ENCODE measurements around the gene ADAMTS2. TPM values are rescaled to one million over a fixed set of nuclear protein-coding genes. Genes with fewer than 3 reads are reported as not detected.

Gene ADAMTS2
- total RNA-seq, 4 donors from 2014 or later = 2.3 to 10.6 (median 3.0) TPM

GRCh38 chr5:179176166-179176565, 169.1 kb downstream of the ADAMTS2 start:
- TF ChIP-seq POLR2A (IDR thresholded peaks at IDR 0.05) (no peak), CTCF (IDR thresholded peaks at IDR 0.05) (no peak)
- intact Hi-C loops (cut with DNase I; ENCODE audit: low total_unique reads) = no loop called here
- WGBS, 2 donors = 78 to 91% methylated on average over 7 of the region's 7 CpGs
- DNase-seq (ENCODE audit: low spot score in 2 of 2) = no peak
- no peak overlapping the region for H3K4me3 ChIP-seq (ENCODE audit: low read depth, poor library complexity, severe bottlenecking)

GRCh38 chr5:179171816-179172745, 173.2 kb downstream of the ADAMTS2 start:
- H3K4me3 ChIP-seq (ENCODE audit: low read depth, poor library complexity, severe bottlenecking) = no peak overlapping the region
- 90 to 91% methylated on average over 19 to 20 of the region's 20 CpGs for WGBS, 2 donors
- no peak for TF ChIP-seq CTCF (IDR thresholded peaks at IDR 0.05)
- TF ChIP-seq POLR2A (IDR thresholded peaks at IDR 0.05) = no peak
- DNase-seq (ENCODE audit: low spot score in 2 of 2) = no peak
- intact Hi-C loops (cut with DNase I; ENCODE audit: low total_unique reads) = no loop called here

GRCh38 chr5:179171251-179171815, 173.9 kb downstream of the ADAMTS2 start:
- no peak for DNase-seq (ENCODE audit: low spot score in 2 of 2)
- WGBS, 2 donors = 89 to 93% methylated on average over 12 of the region's 12 CpGs
- intact Hi-C loops (cut with DNase I; ENCODE audit: low total_unique reads) = no loop called here
- H3K4me3 ChIP-seq (ENCODE audit: low read depth, poor library complexity, severe bottlenecking) = no peak overlapping the region
- TF ChIP-seq POLR2A (IDR thresholded peaks at IDR 0.05) = no peak
- TF ChIP-seq CTCF (IDR thresholded peaks at IDR 0.05) = no peak

- no peak for TF ChIP-seq POLR2A (IDR thresholded peaks at IDR 0.05)
- TF ChIP-seq CTCF (IDR thresholded peaks at IDR 0.05) = no peak
- DNase-seq (ENCODE audit: low spot score in 2 of 2) = no peak
- no peak overlapping the region for H3K4me3 ChIP-seq (ENCODE audit: low read depth, poor library complexity, severe bottlenecking)
- intact Hi-C loops (cut with DNase I; ENCODE audit: low total_unique reads) = no loop called here
- 77 to 89% methylated on average over 6 of the region's 6 CpGs for WGBS, 2 donors
These were observed 174.7 kb downstream of the ADAMTS2 start for GRCh38 chr5:179170606-179171005.

- no peak overlapping the region for H3K4me3 ChIP-seq (ENCODE audit: low read depth, poor library complexity, severe bottlenecking)
- DNase-seq (ENCODE audit: low spot score in 2 of 2) = no peak
- no peak for TF ChIP-seq POLR2A (IDR thresholded peaks at IDR 0.05)
- TF ChIP-seq CTCF (IDR thresholded peaks at IDR 0.05) = no peak
- intact Hi-C loops (cut with DNase I; ENCODE audit: low total_unique reads) = loop anchor here (5.0 kb wide), 1 partner anchor 322 kb away; no protein-coding TSS in a partner anchor
- 90 to 100% methylated on average over 1 of the region's 1 CpG for WGBS, 2 donors
These were observed 175.4 kb downstream of the ADAMTS2 start for GRCh38 chr5:179169836-179170235.

Data from lower leg skin (tissue), 4 donors.